ENCODE results near the gene PHRF1.

DNA sequence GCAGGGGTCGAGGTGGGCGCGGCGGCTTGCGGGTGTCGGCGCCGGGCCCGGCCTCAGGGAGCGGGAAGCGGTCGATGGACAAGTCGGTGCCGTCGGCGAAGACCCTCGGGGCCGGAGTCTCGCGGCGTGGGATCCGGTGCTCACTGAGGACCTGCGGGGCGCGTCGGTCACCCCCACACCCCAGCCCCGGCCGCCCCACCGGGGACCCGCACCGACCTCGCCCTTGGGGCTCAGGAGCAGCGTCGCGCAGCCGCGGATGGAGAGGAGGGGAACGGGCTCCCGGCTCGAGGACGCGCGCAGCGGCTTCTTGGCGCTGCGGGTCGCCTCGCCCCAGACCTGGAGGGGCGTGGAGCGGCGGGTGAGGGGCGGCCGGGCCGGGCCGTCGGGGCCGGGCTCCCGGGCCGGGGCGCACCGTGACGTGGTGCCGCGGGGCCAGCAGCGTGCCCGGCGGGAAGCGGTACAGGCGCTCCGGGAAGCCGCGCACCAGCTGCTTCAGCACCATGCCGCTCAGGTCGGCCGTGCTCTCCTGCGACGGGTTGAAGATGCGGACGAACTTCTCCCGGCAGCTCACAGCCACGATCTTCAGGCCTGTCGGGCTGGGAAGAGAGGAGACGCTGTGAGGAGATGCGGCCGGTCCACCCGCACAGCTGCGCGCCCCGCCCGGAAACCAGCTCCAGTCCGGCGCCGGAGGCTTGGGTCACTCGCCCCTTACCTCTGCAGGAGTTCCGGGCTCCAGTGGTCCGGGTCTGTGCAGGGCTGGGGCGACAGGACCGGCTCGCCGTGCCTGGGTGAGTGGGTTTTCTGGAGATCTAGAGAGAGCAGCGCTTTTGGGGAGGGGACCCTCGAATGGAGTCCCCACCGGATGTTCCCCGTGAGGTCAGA, 20.2 kb upstream of the PHRF1 start:
- TF ChIP-seq, protein P1, sequence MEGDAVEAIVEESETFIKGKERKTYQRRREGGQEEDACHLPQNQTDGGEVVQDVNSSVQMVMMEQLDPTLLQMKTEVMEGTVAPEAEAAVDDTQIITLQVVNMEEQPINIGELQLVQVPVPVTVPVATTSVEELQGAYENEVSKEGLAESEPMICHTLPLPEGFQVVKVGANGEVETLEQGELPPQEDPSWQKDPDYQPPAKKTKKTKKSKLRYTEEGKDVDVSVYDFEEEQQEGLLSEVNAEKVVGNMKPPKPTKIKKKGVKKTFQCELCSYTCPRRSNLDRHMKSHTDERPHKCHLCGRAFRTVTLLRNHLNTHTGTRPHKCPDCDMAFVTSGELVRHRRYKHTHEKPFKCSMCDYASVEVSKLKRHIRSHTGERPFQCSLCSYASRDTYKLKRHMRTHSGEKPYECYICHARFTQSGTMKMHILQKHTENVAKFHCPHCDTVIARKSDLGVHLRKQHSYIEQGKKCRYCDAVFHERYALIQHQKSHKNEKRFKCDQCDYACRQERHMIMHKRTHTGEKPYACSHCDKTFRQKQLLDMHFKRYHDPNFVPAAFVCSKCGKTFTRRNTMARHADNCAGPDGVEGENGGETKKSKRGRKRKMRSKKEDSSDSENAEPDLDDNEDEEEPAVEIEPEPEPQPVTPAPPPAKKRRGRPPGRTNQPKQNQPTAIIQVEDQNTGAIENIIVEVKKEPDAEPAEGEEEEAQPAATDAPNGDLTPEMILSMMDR (IDR thresholded peaks at IDR 0.05) = no peak
- no peak for TF ChIP-seq POLR2A (IDR thresholded peaks at IDR 0.05)

All from ovary (tissue), 3 donors.